Testis (tissue), 3 donors: ENCODE measurements around the gene MPZL2. TPM values are rescaled to one million over a fixed set of nuclear protein-coding genes. Genes with fewer than 3 reads are reported as not detected.

Experiments
- DNase-seq: peaks from one replicate; pipeline ENCODE4 v3.0.0-alpha.2; 2019
- H3K27ac ChIP-seq, 2 donors: fragments of 200-600 bp; sonication (generic); one replicate each; pipeline ENCODE4 v1.5.1; 2019
- H3K27me3 ChIP-seq: fragments of 200-600 bp; sonication (generic); one replicate; pipeline ENCODE4 v1.5.1; 2019
- H3K36me3 ChIP-seq: fragments of 200-600 bp; sonication (generic); one replicate; pipeline ENCODE4 v1.5.1; 2017; ENCODE audit warnings: low read depth; ENCODE audit errors: missing control alignments
- H3K4me1 ChIP-seq: fragments of 200-600 bp; sonication (generic); one replicate; pipeline ENCODE4 v1.5.1; 2019
- H3K4me3 ChIP-seq, 2 donors: fragments of 200-600 bp; sonication (generic); one replicate each; pipeline ENCODE4 v1.5.1; 2017 to 2019
- H3K9me3 ChIP-seq: fragments of 200-600 bp; sonication (generic); one replicate; pipeline ENCODE4 v1.5.1; 2017
- POLR2A ChIP-seq: fragments of 450-650 bp; IDR thresholded peaks from one replicate; pipeline ENCODE4 v1.6.1; 2017; ENCODE audit warnings: antibody characterized with exemption, mild to moderate bottlenecking, moderate library complexity
- WGBS, 2 donors: methylation state at CpG; one replicate each; pipeline ENCODE4 v1.1.5; 2018; 5-methylcytosine and 5-hydroxymethylcytosine counted together
- intact Hi-C: fragments of 100-400 bp; cut with DNase I; formaldehyde crosslinking; loops from one replicate; pipeline ENCODE4 v1.15.1; 2023; ENCODE audit warnings: low total_unique reads
- polyA plus RNA-seq: library from polyadenylated mRNA; stranded (reverse); fragments of 350-450 nt; fragmentation: Illumina TruSeq; extraction: RNeasy Lipid Tissue Mini Kit (QIAGEN cat#74804); gene quantifications from one replicate; pipeline ENCODE4 v1.2.3, GENCODE V29; 2014; ENCODE audit warnings: low read depth, low replicate concordance; ENCODE audit not compliant: insufficient read depth
- total RNA-seq, 2 donors: library from RNA; depleted of rRNA; stranded (reverse); fragments of >200 nt; gene quantifications; one replicate each; pipeline ENCODE4 v1.2.3, GENCODE V29; 2016
- TF ChIP-seq, protein P1 (sequence below), 3 experiments: fragments of 450-650 bp in 2 of 3; fragments of 200-600 bp in 1 of 3; sonication (generic) in 1 of 3; IDR thresholded peaks; one replicate each; pipeline ENCODE4 v1.5.1; 2016 to 2019; ENCODE audit warnings: antibody characterized with exemption in 3 of 3, mild to moderate bottlenecking in 2 of 3, moderate library complexity in 1 of 3

MPZL2 gene
- total and polyA plus RNA-seq, 3 donors from 2014 or later, result 1.7 to 4.2 (median 3.0) TPM

GRCh38 chr11:118215765-118216164 lies 48.3 kb downstream of the MPZL2 start:
- Histone ChIP-seq H3K27ac (no peak overlapping the region), H3K4me1 (no peaks in the 10 kb centered on the region), H3K4me3 (no peak overlapping the region), H3K36me3 (no peaks in the 10 kb centered on the region), H3K9me3 (no peaks in the 10 kb centered on the region), H3K27me3 (no peaks in the 10 kb centered on the region)
- no peak for DNase-seq
- intact Hi-C loops, result no loop called here
- no peak for TF ChIP-seq POLR2A
- TF ChIP-seq, protein P1, sequence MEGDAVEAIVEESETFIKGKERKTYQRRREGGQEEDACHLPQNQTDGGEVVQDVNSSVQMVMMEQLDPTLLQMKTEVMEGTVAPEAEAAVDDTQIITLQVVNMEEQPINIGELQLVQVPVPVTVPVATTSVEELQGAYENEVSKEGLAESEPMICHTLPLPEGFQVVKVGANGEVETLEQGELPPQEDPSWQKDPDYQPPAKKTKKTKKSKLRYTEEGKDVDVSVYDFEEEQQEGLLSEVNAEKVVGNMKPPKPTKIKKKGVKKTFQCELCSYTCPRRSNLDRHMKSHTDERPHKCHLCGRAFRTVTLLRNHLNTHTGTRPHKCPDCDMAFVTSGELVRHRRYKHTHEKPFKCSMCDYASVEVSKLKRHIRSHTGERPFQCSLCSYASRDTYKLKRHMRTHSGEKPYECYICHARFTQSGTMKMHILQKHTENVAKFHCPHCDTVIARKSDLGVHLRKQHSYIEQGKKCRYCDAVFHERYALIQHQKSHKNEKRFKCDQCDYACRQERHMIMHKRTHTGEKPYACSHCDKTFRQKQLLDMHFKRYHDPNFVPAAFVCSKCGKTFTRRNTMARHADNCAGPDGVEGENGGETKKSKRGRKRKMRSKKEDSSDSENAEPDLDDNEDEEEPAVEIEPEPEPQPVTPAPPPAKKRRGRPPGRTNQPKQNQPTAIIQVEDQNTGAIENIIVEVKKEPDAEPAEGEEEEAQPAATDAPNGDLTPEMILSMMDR (IDR thresholded peaks at IDR 0.05), result no peak
- WGBS, 2 donors, result 74 to 86% methylated on average over 7 of the region's 7 CpGs

DNA sequence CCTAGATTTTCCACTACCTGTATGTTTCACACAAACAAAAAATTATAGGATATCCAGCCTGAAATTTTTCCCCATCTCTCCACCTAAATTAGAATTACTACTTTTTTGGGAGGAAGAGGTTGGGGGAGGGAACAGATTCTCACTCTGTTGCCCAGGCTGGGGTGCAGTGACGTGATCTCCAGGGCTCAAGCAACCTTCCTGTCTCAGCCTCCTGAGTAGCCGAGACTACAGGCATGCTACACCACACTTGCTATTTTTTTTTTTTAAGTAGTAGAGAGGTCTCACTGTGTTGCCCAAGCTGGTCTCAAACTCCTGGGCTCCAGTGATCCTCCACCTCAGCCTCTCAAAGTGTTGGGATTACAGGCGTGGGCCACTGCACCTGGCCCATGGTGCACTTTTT lies 48.8 kb downstream of the MPZL2 start:
- intact Hi-C loops, result no loop called here
- DNase-seq, result no peak
- no peaks in the 10 kb centered on the region for H3K9me3 ChIP-seq
- WGBS, 2 donors, result 75 to 76% methylated on average over 3 of the region's 3 CpGs
- TF ChIP-seq, protein P1 (IDR thresholded peaks at IDR 0.05), result no peak
- no peak for TF ChIP-seq POLR2A
- no peaks in the 10 kb centered on the region for H3K27me3 ChIP-seq
- H3K4me3 ChIP-seq, result no peak overlapping the region
- H3K4me1 ChIP-seq, result no peaks in the 10 kb centered on the region
- no peaks in the 10 kb centered on the region for H3K36me3 ChIP-seq
- H3K27ac ChIP-seq, result no peak overlapping the region

DNA sequence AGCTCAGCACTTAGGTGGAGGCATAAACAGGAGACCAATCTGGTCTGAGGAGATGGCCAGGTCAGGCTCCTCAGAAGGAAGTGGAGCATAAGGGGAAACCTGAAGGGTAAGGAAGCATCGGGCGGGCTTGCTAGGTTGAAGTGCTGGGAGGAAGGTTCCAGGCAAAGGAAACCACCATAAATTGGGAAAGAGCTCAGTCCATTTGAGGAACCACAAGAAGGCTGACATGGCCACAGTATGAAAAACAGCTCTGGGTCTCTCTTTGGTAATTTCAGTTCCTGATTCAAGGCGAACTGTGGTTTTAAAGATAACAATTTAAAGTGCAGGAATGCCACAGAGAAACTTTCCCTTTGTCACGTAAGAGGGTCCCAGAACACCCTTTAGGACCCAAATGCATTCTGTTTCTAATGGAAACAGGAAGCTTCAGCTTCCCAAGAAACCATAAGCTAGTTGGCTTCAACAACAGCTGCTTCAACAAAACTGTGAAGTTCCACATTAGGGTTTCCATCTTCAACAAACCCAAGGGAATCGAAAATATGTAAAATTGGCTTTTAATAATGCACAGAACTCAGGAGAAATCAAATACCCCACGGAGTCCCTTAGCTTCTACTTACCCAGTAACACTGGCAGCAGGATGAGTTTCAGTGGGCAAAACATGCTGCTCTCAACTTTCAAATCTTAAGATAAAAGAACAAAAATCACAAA lies 49.7 kb downstream of the MPZL2 start:
- no peaks in the 10 kb centered on the region for H3K36me3 ChIP-seq
- no peaks in the 10 kb centered on the region for H3K4me1 ChIP-seq
- no peaks in the 10 kb centered on the region for H3K9me3 ChIP-seq
- TF ChIP-seq, protein P1 (IDR thresholded peaks at IDR 0.05), result no peak
- TF ChIP-seq POLR2A, result no peak
- intact Hi-C loops, result no loop called here
- no peak overlapping the region for H3K27ac ChIP-seq
- WGBS, 2 donors, result 61 to 69% methylated on average over 6 of the region's 6 CpGs
- H3K27me3 ChIP-seq, result no peaks in the 10 kb centered on the region
- H3K4me3 ChIP-seq, result no peak overlapping the region
- DNase-seq, result peak; percentile 25

DNA sequence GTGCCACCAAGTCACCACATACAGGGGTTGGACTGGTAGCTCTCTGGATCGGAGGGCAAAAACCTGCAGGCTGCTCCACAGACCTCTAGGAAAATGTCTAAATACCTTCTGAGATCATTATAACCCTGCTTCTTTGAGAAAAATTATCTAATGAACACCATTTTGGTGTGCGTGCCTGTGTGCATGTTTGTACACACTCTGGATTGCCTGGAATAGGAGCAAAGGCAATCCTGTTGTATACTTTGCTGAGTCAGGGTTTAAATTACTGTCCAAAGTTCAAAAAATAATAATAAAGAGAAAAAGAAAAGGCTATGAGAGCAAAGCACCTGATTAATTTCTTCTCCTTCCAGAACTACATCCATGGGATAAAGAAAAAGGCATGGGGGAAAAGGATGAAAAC lies 50.3 kb downstream of the MPZL2 start:
- Histone ChIP-seq H3K4me3 (no peak overlapping the region), H3K36me3 (no peaks in the 10 kb centered on the region), H3K27me3 (no peaks in the 10 kb centered on the region), H3K4me1 (no peaks in the 10 kb centered on the region), H3K27ac (no peak overlapping the region), H3K9me3 (no peaks in the 10 kb centered on the region)
- intact Hi-C loops, result no loop called here
- TF ChIP-seq, protein P1 (IDR thresholded peaks at IDR 0.05), result no peak
- no peak for TF ChIP-seq POLR2A
- 89 to 100% methylated on average over 2 of the region's 2 CpGs for WGBS, 2 donors
- no peak for DNase-seq

- no peak overlapping the region for H3K4me3 ChIP-seq
- 85 to 87% methylated on average over 4 of the region's 4 CpGs for WGBS, 2 donors
- H3K36me3 ChIP-seq, result no peaks in the 10 kb centered on the region
- H3K27ac ChIP-seq, result no peak overlapping the region
- DNase-seq, result no peak
- no peaks in the 10 kb centered on the region for H3K4me1 ChIP-seq
- TF ChIP-seq, protein P1 (IDR thresholded peaks at IDR 0.05), result no peak
- no peak for TF ChIP-seq POLR2A
- intact Hi-C loops, result no loop called here
- H3K27me3 ChIP-seq, result no peaks in the 10 kb centered on the region
- no peaks in the 10 kb centered on the region for H3K9me3 ChIP-seq
Observed at GRCh38 chr11:118213201-118213600, 50.9 kb downstream of the MPZL2 start.
